HG02759 (cell line): Measurements from ENCODE around the gene TIMM23.
"Not testable (repeated sequence)": the region's sequence is repeated elsewhere in the genome, so short reads cannot be mapped to it uniquely, and the experiment has no call there.

Source experiments
- ATAC-seq: cut with Tn5 transposase; IDR thresholded peaks from one replicate; pipeline ENCODE4 v1.9.1; 2021; ENCODE audit warnings: mild to moderate bottlenecking, moderate library complexity; ENCODE audit not compliant: unreplicated experiment

Gene TIMM23

GRCh38 chr10:46020344-46020657 lies 48.0 kb downstream of the TIMM23 start:
- no peak for ATAC-seq

DNA sequence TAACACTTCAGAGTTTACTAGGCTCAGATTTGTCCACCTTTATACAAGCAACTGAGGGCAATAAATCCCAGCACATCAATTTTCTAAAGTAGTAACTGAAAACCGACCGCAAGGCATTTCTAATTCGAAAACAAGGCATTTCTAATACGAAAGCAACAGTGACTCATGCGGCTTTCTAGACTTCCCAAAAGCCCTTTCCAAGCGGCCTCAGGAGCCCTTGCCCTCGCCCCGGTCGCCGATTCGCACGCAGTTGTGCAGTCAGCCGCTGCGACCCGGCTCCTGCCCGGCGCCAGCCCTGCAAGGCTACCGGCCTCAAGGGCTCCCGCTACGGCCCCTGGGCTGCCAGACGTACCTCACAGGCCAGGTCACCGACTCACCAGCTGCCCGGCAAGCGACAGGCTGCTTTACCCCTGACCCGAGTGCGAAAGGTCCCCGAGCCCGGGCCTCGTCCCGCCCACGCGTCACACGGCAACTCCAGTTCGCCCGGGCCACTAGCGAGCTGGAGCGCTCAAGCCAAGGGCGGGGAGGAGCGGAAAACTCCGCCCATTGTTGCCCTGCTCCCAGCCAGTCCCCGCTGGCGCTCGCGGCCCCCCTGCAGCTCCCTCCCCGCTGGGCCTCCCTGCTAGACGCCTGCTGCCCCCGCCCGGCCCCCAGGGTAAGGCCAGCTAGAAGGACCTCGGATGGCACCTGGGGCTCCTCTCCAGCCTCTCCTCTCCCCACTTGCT lies 50.9 kb downstream of the TIMM23 start:
- peak; percentile 96 for ATAC-seq

GRCh38 chr10:46024948-46025347 lies 52.7 kb downstream of the TIMM23 start:
- ATAC-seq = no peak

GRCh38 chr10:46025406-46025805 lies 53.1 kb downstream of the TIMM23 start:
- ATAC-seq = no peak

- no peak for ATAC-seq
Measured at GRCh38 chr10:46026106-46026505, 53.8 kb downstream of the TIMM23 start.

- peak; percentile 45 for ATAC-seq
Measured at GRCh38 chr10:46028584-46029460, 56.5 kb downstream of the TIMM23 start.

DNA sequence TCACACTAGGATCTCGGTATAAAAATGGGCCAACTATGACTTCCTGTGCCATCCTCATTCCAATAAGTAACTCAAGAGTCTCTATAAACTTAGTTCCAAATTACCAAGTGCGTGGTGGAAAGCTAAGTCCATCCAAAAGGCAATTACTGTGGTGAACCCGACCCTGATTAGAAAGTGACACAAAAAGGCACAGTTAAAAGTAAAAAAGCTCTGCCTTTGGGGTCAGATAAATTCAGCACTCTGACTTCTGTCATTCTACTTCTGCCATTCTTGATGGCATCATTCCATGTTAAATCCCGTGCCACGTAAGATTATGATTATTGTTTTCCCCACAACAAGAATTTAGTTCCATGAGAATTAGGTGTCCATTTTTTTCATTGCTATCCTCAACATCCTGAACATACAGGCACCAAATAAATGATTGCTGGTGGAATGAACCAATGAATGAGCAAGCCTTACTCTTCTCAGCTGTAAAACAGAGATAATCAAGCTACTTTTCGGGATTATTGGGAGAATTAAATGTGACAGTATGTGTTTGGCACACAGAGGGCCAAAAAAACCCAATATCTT lies 57.3 kb downstream of the TIMM23 start:
- ATAC-seq = no peak

DNA sequence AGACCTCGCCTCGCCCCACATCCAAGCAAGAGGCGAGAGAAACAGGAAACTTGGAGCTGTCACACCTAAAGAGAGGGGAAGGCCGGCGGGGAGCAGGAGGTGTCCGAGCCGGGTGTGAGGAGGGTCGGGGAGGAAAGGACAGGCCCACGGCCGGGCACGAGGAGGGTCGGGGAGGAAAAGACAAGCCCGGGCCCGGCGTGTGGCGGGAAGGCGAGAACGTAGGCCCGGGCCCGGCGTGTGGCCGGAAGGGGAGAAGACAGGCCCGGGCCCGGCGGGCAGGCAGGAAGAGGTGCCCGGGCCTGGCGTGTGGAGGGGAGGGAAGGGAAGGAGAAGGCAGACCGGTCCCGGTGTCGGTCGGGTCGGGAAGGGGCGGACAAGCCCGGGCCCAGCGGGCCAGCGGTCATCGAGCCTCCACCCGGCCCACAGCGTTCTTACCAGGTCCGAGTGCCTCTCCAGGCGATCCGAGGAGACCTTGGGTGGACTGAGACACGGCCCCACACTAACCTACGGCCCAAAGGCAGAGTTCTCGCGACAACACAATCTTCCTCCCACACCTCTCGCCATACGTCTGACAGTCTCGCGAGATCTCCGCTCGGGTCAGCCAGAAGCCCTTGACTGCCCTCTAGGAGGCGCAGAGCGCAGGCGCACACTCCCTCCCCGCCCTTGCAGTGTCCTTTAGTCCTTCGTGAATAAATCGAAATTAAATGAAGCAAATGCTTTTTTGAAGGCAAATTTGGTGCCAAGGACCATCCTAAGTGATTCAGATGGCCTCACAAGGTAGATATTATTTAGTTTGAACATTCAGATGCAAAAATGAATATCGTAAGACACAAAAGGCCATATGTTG lies 58.0 kb downstream of the TIMM23 start, which contains the start of gene NCOA4:
Gene NCOA4 (minus strand): TSS at position 533 of the 847 bp plus-strand sequence. CDS start 13,943 bp downstream, outside the sequence.
- ATAC-seq = peak; percentile 97

DNA sequence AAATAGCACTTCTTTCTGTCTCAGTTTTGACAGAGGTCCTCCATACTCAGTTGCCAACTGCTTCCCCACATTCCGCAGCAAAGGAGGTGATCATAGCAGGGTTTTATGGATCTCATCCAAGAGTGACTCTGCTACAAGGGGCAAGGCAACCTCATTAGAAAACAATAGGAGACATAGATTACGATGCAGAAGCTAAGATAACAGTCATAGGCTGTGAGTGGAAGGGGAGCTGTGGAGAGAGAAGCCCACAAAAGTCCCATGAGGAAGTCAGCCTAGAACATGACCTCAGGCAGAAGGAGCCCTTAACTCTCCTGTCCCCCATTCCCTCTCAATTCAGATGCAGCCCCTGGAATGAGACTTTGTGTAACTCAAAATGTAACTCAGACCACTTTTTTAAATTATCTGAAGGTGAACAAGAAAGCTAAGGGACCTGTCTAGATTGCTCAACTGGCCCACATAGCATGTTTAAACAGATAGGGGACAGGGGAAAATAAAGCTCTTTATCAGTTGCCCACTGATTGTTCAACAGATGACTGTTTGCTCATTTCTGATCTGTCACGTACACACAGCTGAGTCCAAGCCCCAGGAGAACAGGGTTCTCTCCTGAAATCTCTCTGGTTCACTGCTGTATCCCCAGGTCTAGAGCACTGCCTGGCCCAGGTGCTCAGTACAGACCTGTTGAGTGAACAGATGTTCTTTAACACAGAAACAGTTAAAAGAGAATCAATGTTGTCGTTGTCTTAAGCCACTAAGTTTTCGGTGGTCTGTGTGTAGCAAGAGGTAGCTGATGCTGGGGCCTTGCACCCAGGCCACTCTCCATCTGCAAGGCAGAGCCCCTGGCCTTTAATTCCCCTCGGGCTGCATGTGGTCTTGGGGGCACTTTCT lies 59.6 kb downstream of the TIMM23 start:
- ATAC-seq = no peak

DNA sequence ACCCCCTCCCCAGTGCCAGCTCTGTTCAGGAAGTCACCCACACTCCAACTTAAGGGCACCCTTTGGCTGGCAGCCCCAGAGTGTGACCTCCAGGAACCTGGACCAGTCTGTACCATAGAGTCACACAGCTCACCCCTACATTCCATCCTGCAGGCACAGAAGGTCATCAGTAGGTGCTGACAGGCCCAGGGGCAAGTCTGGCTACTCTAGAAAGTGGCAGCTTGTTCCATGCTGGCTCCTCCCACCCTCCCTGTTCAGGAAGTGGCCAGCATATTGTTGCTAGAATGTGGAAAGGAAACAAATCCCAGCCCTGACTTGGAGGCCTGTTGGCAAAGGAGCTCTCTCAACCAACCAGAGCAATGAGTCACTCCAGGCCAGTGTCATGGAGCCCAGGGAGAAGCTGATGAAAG lies 61.3 kb downstream of the TIMM23 start:
- ATAC-seq = no peak

DNA sequence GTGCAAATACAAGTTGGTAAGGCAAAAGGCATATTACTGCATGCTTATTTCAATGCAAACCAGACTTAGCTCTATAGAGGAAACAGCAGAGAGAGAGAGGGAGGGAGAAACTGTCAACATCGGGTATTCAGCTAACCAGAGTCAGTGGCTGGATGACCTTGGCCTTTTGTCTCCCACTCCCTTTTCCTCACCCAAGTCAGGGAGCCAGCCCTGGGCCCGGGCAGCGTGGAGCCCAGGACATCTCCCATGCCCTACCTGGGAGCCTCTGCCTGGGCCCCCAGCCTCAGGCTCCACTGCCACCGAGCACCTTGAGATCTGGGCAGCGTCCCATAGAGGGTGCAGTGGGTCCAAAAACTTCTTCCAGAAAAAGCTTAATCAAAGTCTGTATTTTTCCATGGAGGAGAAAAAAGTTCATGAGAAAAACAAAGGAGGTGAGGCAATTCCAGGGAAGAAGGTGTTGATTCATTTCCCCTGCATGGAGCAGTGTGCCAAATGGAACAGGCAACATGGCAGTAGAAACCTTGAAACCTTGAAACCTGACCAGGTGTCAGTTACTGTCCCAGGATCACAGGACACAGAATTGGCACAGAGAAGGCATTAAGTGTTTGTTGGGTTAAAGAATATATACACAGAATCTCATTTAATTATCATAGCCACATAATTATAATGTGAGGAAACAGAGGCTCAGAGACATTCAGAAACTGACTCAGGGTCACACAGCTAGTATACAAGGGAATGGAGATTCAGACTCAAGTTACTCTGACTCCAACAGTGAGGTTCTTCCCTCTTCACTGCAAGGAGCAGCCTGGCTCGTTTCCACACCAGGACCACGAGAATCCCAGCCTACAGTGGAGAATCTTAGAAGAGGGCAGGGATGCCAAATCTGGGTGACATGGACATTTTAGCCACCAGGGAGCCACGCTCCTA lies 63.9 kb downstream of the TIMM23 start:
- no peak for ATAC-seq

DNA sequence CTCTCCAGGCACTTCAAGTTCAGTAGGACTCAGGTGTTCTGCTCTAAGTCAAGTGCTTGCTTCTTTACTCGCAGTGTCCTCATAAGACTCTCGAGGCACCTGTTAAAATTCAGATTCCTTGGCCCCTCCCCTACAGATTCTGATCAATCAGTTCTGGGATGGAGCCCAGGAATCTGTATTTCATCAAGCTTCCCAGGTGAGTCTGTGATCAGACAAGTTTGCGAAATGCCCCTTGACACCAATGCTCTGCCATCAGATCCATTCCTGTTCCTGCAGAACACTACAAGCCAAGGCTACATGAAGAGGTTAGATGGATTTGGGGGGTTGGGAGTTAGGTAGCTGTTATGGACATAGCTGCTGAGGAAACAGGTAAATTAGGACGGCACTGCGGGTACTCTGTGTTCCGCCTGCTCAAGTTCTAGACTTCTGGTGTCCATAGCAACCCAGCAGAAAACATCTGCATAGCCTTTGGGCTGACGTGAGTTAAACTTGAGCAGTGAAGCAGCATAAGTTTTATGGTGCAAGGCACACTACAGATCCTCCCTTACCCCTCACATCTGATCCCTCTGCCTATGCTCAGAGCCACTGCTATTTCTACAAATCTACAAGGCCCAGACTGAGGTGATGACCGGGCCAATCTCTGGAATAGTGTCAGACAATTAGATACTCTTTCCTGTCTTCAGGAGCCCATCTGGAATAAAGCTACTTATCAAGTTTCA lies 65.0 kb downstream of the TIMM23 start:
- no peak for ATAC-seq

DNA sequence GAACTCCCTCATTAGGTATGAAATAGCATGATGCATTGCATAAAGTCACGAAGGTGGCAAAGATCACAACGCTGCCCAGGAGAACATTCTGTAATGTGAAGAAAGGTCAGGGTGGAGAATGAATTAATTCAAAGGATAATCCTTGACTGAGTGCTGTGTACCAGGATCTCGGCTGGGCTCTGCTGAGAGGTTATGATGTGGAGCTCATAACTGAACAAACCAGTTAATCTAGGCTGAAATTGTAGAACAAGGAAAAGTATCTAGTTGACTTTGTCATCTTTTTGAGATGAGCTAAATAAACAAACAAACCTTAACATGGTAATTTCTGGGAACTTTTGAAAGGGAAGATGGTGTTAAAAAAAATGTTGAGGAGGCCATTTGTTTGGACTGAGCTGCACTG lies 67.7 kb downstream of the TIMM23 start:
- no peak for ATAC-seq

- no peak for ATAC-seq
Measured at GRCh38 chr10:46042527-46042926, 70.2 kb downstream of the TIMM23 start.

- no peak for ATAC-seq
Measured at GRCh38 chr10:46046261-46046660, 74.0 kb downstream of the TIMM23 start, which contains the start of gene MSMB. MSMB (minus strand) TSS chr10:46046269; CDS start chr10:46046237, 32 bp downstream.

- no peak for ATAC-seq
Measured at GRCh38 chr10:46048152-46048551, 75.9 kb downstream of the TIMM23 start.

DNA sequence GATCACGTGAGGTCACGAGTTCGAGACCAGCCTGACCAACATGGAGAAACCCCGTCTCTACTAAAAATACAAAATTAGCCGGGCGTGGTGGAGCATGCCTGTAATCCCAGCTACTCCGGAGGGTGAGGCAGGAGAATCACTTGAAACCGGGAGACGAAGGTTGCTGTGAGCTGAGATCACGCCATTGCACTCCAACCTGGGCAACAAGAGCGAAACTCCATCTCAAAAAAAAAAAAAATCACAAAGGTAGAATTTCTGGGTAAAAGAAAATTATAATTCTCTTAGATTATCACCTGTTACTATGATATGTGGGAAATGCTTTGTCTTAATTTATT lies 77.2 kb downstream of the TIMM23 start:
- not testable (repeated sequence) for ATAC-seq

- no peak for ATAC-seq
Measured at GRCh38 chr10:46050941-46051623, 78.8 kb downstream of the TIMM23 start.
